Endodermal cell (in vitro differentiated cells): ENCODE measurements around the gene CRB2. TPM values are rescaled to one million over a fixed set of nuclear protein-coding genes. Genes with fewer than 3 reads are reported as not detected.

Experiments used
- DNase-seq: peaks from one replicate; pipeline ENCODE4 v3.0.0-alpha.2; 2017
- H3K27ac ChIP-seq: 2 replicates; pipeline ENCODE4 v1.5.1; 2013; ENCODE audit warnings: mild to moderate bottlenecking, low read depth, low read length, moderate library complexity
- H3K27me3 ChIP-seq: 2 replicates; pipeline ENCODE4 v1.6.1; 2013; ENCODE audit warnings: mild to moderate bottlenecking, low read length, moderate library complexity; ENCODE audit not compliant: insufficient read depth, control insufficient read depth, poor library complexity, severe bottlenecking
- H3K36me3 ChIP-seq: 2 replicates; pipeline ENCODE4 v1.7.0; 2013; ENCODE audit warnings: mild to moderate bottlenecking, low read length, moderate library complexity; ENCODE audit not compliant: control insufficient read depth, insufficient read depth
- H3K4me1 ChIP-seq: one replicate; pipeline ENCODE4 v1.7.0; 2013; ENCODE audit warnings: low read length; ENCODE audit not compliant: control insufficient read depth, insufficient read depth
- H3K4me3 ChIP-seq: 2 replicates; pipeline ENCODE4 v1.5.1; 2013; ENCODE audit warnings: mild to moderate bottlenecking, low read length, moderate library complexity
- H3K9ac ChIP-seq: 2 replicates; pipeline ENCODE4 v1.6.1; 2013; ENCODE audit warnings: mild to moderate bottlenecking, low read length, moderate library complexity; ENCODE audit not compliant: poor library complexity, severe bottlenecking; ENCODE audit errors: extremely low read depth
- H3K9me3 ChIP-seq: 2 replicates; pipeline ENCODE4 v1.6.1; 2013; ENCODE audit warnings: mild to moderate bottlenecking, low read length, moderate library complexity; ENCODE audit not compliant: control insufficient read depth
- H3K27ac Mint-ChIP-seq: 2 replicates; pipeline ENCODE4 v1.8.0; 2020; ENCODE audit warnings: mixed read lengths
- H3K27me3 Mint-ChIP-seq: 2 replicates; pipeline ENCODE4 v1.8.0; 2021; ENCODE audit warnings: mild to moderate bottlenecking, mixed read lengths; ENCODE audit not compliant: insufficient read depth
- H3K36me3 Mint-ChIP-seq: 2 replicates; pipeline ENCODE4 v1.8.0; 2020; ENCODE audit warnings: low read depth, mixed read lengths
- H3K4me1 Mint-ChIP-seq: 2 replicates; pipeline ENCODE4 v1.8.0; 2020; ENCODE audit warnings: mixed read lengths
- H3K4me3 Mint-ChIP-seq: 2 replicates; pipeline ENCODE4 v1.8.0; 2020; ENCODE audit warnings: mild to moderate bottlenecking, moderate library complexity, mixed read lengths
- H3K9me3 Mint-ChIP-seq: 2 replicates; pipeline ENCODE4 v1.8.0; 2020; ENCODE audit warnings: mild to moderate bottlenecking, mixed read lengths
- WGBS, 2 experiments: methylation state at CpG; one replicate each; pipeline versions ENCODE4 v1.1.5 to v1.1.7; 2013; ENCODE audit warnings: missing lambda C conversion rate in 2 of 2, mixed read lengths in 1 of 2; ENCODE audit not compliant: insufficient coverage in 1 of 2, insufficient read length in 1 of 2; 5-methylcytosine and 5-hydroxymethylcytosine counted together
- total RNA-seq, 2 donors: library from RNA; stranded (reverse); fragmentation: NEBNext Ultra II Directional in 1 of 2; extraction: Animal tissue kit (Norgen Biotek cat#: 25700) in 1 of 2; gene quantifications; 2 replicates in 1 of 2; 3 replicates in 1 of 2; pipeline ENCODE4 v1.2.1, GENCODE V29; 2021
- TF ChIP-seq, protein P1 (sequence below): fragments of 200-600 bp; sonication (generic); conservative IDR thresholded peaks from 2 replicates; pipeline ENCODE4 v1.5.0; 2021; ENCODE audit warnings: antibody characterized with exemption, mild to moderate bottlenecking

The CRB2 gene
- total RNA-seq, 2 donors from 2014 or later, result 0.75 to 2.0 TPM

DNA sequence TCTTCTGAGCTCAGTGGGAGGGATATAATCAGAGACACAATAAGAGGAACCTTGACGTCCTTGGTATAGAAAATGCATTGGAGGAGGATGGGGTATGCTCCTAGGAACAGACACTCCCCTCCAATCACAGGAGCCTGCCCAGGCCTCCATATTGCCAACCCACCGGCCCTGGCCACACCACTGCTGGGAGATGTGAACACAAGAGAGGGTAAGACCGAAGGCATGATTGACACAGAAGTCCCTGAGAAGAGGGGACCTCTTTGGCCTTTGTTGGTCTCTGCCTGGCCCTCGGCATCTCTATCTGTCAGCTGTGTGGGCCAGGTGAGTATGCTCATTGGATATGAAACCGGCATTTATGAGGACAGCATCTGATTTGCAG, 62.0 kb downstream of the CRB2 start:
- H3K4me3 ChIP-seq, result no peak overlapping the region
- WGBS, 2 experiments, result 89 to 100% methylated on average over 2 to 5 of the region's 5 CpGs
- H3K4me3 Mint-ChIP-seq, result no peak overlapping the region
- no peaks in the 10 kb centered on the region for H3K9me3 ChIP-seq
- peaks cover 11% of the 10 kb centered on the region for H3K36me3 Mint-ChIP-seq
- no peaks in the 10 kb centered on the region for H3K27me3 ChIP-seq
- no peaks in the 10 kb centered on the region for H3K4me1 ChIP-seq
- TF ChIP-seq, protein P1, sequence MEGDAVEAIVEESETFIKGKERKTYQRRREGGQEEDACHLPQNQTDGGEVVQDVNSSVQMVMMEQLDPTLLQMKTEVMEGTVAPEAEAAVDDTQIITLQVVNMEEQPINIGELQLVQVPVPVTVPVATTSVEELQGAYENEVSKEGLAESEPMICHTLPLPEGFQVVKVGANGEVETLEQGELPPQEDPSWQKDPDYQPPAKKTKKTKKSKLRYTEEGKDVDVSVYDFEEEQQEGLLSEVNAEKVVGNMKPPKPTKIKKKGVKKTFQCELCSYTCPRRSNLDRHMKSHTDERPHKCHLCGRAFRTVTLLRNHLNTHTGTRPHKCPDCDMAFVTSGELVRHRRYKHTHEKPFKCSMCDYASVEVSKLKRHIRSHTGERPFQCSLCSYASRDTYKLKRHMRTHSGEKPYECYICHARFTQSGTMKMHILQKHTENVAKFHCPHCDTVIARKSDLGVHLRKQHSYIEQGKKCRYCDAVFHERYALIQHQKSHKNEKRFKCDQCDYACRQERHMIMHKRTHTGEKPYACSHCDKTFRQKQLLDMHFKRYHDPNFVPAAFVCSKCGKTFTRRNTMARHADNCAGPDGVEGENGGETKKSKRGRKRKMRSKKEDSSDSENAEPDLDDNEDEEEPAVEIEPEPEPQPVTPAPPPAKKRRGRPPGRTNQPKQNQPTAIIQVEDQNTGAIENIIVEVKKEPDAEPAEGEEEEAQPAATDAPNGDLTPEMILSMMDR, result no peak
- peaks cover 4% of the 10 kb centered on the region for H3K36me3 ChIP-seq
- H3K9ac ChIP-seq, result no peak overlapping the region
- peaks cover 6% of the 10 kb centered on the region for H3K27me3 Mint-ChIP-seq
- peaks cover 14% of the 10 kb centered on the region for H3K4me1 Mint-ChIP-seq
- H3K27ac Mint-ChIP-seq, result no peak overlapping the region
- no peak overlapping the region for H3K27ac ChIP-seq
- peak; percentile 40 for DNase-seq
- H3K9me3 Mint-ChIP-seq, result no peaks in the 10 kb centered on the region

DNA sequence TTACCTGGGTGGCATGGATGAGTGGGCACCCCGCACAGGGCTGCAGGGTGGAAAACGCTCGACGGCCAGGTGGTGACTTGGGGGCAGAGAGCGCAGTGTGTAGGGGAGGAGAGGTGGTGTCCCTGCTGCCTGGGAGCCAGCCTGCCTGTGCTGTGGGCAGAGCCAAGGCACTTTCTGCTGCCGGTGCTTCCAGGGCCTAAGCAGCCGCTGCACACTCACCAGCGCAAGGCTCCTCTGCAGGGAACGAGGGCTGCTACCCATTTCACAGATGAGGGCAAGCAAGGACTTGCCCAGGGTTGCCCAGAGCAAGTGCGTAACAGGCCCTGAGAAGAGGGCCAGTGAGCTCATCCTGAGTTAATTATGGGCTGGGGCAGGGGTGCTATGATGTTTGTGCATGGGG, 62.5 kb downstream of the CRB2 start:
- Histone ChIP-seq H3K27me3 (no peaks in the 10 kb centered on the region), H3K9ac (no peak overlapping the region), H3K9me3 (no peaks in the 10 kb centered on the region), H3K4me3 (no peak overlapping the region), H3K36me3 (peaks cover 4% of the 10 kb centered on the region), H3K4me1 (no peaks in the 10 kb centered on the region), H3K27ac (no peak overlapping the region)
- TF ChIP-seq, protein P1, result no peak
- Mint-ChIP-seq H3K4me3 (no peak overlapping the region), H3K4me1 (peaks cover 18% of the 10 kb centered on the region), H3K27ac (no peak overlapping the region), H3K36me3 (peaks cover 11% of the 10 kb centered on the region), H3K9me3 (no peaks in the 10 kb centered on the region), H3K27me3 (peaks cover 6% of the 10 kb centered on the region)
- WGBS, 2 experiments, result 94 to 100% methylated on average over 4 to 10 of the region's 10 CpGs
- peak; percentile 35 for DNase-seq

DNA sequence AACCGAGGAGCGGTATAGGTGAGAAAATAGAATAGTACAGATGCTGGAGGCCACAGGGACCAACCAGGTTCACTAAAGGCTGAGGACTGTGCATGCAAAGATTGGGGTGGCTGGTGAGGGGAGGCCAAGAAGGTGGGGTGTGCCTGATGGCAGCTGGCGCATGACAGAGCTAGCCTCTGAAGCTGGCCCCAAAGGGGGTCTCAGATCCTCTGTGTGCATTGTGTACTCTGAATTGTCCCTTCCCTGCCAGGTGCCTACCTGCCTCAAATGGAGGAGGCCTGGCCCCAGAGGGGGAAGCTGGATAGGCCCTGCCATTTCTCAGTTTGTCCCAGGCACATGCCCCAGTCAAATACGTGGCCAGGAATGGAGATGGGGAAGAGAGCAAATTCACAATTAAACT, 63.1 kb downstream of the CRB2 start:
- Histone ChIP-seq H3K9ac (no peak overlapping the region), H3K4me3 (no peak overlapping the region), H3K27ac (no peak overlapping the region), H3K9me3 (no peaks in the 10 kb centered on the region), H3K36me3 (peaks cover 4% of the 10 kb centered on the region), H3K27me3 (no peaks in the 10 kb centered on the region), H3K4me1 (no peaks in the 10 kb centered on the region)
- no peak overlapping the region for H3K27ac Mint-ChIP-seq
- TF ChIP-seq, protein P1, result no peak
- 83 to 95% methylated on average over 3 to 4 of the region's 4 CpGs for WGBS, 2 experiments
- peaks cover 6% of the 10 kb centered on the region for H3K27me3 Mint-ChIP-seq
- H3K36me3 Mint-ChIP-seq, result peaks cover 11% of the 10 kb centered on the region
- no peak overlapping the region for H3K4me3 Mint-ChIP-seq
- DNase-seq, result peak; percentile 28
- peaks cover 18% of the 10 kb centered on the region for H3K4me1 Mint-ChIP-seq
- no peaks in the 10 kb centered on the region for H3K9me3 Mint-ChIP-seq
